HG03342 (cell line): ENCODE data around the gene ATP6V0E1.
A peak's percentile ranks its signal among the peaks of the same experiment; 100 is the strongest.

ENCODE experiments used
- ATAC-seq: cut with Tn5 transposase; IDR thresholded peaks from one replicate; pipeline ENCODE4 v1.9.1; 2021; ENCODE audit warnings: mild to moderate bottlenecking, moderate library complexity; ENCODE audit not compliant: unreplicated experiment

Gene ATP6V0E1

DNA sequence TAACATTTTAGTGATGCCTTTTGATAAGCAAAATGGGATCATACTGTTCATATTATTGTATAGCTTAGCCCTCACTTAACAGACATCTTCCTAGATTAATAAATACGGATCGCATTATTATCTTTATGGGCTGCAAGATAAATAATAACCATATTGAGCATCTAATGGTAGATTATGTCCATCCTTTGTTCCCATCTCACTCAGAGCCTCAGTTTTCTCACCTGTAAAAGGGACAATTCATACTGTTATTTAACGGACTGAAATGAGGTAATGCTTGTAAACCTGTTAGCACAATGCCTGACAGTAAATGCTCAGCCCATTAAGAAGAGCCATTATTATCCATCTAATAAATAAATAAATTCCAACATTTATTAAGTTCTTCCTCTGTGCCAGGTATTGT is 27.3 kb upstream of the ATP6V0E1 start:
- ATAC-seq, result no peak

DNA sequence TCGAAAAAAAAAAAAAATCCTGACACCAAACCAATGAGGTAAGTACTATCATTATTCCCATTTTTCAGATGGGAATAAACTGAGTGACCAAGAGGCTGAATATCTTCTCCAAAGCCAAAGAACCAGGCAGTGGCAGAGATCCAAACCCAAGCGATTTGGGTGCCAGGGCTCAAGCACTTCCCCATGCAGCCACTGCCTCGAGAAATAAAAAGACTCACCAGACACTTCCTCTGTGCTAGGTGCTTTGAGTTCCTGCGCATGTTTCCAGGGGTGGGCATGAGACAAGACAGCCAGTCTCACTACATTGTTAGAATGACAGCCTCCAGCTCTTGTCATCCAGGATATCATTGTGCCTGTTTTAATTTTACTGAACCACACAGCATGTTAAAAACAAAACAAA is 26.6 kb upstream of the ATP6V0E1 start:
- no peak for ATAC-seq

- ATAC-seq, result no peak
Measured at GRCh38 chr5:172957458-172957857, 26.1 kb upstream of the ATP6V0E1 start.

DNA sequence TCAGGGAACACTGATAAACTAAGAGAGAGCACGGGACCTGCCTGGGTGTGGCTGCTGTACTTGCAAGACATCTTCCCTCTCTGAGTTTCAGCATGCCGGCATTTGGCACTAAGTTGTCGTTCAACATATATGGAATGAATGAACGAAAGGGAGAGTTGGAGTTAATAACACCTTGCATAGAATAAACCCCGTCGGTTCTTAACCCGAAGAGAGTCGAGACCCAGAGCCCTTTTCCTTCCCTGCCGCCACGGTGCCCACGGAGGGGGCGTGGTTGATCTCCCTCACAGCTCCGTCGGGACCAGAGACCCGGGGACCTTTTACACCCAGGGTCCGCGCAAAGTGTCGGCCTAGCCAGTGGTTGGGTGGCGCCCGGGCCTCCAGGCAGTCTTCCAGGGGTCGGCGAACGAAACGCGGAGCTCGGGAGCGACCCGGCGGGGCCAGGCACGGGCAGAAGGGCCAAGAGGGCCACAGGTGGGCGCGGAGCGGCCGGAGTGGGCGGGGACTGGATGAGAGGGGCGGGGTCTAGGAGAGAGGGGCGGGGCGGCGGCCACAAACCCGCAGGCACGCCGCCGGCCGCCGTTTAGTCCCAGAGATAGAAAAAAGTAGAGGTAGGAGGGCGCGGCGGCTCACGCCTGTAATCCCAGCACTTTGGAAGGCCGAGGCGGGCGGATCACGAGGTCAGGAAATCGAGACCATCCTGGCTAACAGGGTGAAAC is 25.1 kb upstream of the ATP6V0E1 start:
- ATAC-seq, result peak; percentile 55

DNA sequence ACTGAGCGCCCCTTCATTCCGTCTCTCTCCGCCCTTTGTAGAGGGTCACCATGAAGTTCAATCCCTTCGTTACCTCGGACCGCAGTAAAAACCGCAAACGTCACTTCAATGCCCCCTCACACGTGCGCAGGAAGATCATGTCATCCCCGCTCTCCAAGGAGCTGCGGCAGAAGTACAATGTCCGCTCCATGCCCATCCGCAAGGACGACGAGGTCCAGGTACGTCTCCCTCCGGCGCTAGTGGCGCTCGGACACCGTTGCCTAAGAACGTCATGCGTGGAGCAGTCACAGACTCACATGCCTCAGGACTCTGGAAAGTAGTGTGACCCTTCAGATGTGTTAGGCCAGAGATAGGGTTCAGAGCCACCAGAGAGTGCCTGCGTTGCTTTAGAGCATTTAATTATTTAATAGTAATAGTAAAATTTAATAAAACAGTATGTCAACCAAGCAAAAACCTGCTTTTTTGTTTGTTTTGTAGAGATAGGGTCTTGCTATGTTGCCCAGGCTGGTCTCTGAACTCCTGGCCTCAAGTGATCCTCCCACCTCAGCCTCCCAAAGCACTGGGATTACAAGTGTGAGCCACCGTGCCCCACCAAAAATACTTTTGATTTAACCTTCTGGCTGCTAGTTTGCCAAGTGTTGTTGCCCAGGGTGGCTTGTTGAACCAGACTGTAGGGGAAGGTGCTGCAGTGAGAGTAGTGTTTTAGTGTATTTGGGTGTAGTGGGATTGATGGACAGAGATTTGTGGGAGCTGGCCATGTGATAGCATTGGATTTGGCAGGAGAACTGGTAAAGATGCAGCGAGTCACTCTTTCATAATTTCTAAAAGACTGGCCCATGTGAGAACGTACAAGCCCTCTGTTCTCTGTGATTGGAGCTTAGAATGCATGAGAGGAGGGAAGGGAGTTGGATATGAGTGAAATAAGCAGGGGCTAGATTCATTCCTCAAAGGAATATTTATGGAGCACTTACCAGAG is 23.5 kb upstream of the ATP6V0E1 start:
- no peak for ATAC-seq

DNA sequence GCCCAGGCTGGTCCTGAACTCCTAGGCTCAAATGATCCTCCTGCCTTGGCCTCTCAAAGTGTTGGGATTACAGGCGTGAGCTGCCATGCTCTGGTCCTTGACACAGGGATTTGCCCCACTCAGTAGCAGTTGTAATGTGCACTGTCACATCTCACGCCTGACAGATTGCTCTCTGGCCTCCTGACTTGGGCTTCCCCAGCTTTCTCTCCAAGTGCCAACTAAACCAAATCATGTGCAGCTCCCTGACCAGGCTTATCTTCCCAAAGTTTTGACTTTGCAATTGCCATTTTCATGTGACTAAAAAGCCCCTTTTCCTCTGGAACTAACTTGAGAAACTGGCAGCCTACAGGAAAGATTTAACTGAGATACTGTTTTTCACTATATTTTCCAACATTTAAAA is 13.7 kb upstream of the ATP6V0E1 start:
- no peak for ATAC-seq

- no peak for ATAC-seq
Measured at GRCh38 chr5:172971482-172971881, 12.1 kb upstream of the ATP6V0E1 start.

GRCh38 chr5:172972552-172972951 is 11.0 kb upstream of the ATP6V0E1 start:
- ATAC-seq, result no peak

GRCh38 chr5:172973127-172973916 is 10.2 kb upstream of the ATP6V0E1 start:
- no peak for ATAC-seq

GRCh38 chr5:172973931-172974330 is 9.6 kb upstream of the ATP6V0E1 start:
- ATAC-seq, result no peak

DNA sequence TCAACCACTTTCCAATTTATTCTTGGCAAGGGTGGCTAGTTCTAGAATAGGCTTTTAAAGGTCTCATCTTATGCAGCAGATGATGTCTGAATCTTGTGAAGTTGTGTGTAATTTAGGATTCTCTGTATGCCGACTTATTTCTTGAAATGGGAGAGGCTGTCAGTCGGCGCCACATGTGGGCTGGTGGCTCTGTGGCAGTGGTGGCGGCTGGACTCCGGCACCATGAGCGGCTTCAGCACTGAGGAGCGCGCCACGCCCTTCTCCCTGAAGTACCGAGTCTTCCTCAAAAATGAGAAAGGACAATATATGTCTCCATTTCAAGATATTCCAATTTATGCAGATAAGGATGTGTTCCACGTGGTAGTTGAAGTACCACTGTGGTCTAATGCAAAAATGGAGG is 8.3 kb upstream of the ATP6V0E1 start:
- no peak for ATAC-seq

- ATAC-seq, result no peak
Measured at GRCh38 chr5:172979778-172980177, 3.8 kb upstream of the ATP6V0E1 start.

DNA sequence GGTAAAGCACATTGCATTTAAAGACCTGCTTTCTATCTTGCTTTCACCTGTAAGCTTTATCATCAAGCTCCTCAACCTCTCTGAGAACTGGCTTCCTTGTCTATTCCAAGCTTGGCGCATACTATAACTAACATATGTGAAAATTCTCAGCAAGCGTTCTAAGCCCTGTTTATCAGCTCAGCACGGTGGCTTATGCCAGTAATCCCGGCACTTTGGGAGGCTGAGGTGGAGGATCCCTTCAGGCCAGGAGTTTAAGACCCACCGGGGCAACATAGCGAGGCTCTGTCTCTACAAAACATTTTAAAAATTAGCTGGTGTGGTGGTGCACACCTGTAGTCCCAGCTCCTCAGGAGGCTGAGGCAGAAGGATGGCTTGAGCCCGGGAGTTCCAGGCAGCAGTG is 1.6 kb upstream of the ATP6V0E1 start:
- no peak for ATAC-seq

DNA sequence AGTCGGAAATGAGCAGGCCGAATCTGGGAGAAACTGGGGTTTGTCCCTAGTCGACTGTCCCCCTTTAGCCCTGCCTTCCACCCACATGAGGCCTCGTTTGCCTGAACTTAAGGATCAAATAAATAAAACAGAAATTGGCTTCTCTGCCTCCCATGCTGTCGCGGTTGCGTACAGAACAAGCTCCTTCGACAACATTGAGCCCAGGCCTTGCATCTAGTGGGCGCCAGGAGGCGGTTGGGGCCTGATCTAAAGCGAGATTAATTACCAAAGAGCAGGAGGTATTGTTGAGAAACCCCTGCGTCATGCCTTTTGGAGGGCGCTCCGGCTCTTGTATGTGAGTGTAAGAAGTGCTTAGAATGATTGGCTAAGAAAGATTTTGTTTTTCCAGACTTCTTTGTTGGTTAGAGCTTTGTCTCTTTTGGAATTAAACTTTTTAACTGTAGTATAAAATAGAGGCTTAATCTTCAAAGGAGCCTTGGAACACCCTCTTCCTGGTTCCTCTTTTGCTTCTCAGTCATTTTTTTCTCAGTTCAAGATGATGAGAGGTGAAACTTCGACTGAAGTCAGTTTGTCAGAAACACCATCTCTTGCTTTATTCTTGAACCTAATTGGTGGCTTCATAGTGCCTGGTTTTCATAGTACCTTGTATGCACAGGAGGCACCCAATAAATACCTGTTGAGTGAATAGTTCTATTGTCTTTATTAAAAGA is 828 bp downstream of the ATP6V0E1 start:
- ATAC-seq, result peak; percentile 64

DNA sequence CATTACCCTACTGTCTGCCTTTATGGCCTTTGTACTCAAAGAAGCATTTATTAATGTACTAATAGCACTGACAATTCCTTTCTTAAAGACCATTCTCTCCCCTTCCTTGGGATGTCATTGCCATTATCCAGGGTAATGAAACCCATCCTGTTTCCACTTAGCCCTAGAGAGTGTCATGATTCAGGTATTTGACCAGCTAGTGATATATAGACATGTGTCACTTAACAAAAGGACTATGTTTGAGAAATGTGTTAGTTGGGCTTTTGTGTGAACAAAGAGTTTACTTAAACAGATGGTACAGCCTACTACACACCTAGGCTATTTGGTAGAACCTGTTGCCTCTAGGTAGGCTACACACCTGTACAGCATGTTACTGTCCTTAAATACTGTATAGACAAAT is 2.0 kb downstream of the ATP6V0E1 start:
- ATAC-seq, result no peak

DNA sequence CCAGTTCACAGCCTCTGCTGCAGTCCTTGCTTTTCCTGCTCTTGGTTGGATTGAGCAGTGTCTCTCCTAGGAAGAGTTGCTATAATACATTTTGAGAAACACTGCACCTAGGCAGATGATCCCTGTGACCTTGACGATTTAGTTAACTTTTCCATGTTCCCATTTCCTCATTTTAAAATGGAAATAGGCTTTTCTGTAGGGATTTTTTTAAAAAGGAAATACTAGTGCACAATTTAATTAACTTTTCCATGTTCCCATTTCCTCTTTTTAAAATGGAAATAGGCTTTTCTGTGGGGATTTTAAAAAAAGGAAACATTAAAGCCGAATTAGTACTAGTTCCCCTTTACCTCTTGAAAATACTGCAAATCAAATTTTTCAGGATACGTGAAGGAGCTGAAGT is 4.7 kb downstream of the ATP6V0E1 start:
- no peak for ATAC-seq

GRCh38 chr5:172990776-172991175 is 7.2 kb downstream of the ATP6V0E1 start:
- ATAC-seq, result no peak

DNA sequence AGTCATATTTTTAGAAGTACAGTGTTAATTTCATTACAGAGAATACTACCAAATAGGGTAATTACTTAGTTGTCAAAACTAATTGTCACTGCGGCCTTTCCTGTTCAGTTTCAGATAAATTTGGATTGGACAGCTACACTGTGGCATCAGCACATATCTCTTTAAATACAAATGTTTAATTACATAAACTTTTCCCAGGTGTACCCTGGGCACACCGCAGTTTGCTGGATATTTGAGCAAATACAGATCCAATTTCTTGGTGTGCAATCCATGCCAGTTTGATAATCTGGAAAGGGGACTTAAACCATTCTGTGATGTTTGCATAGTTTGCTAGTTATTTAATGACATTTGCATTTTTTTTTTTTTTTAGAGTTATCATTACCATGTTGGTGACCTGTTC is 10.8 kb downstream of the ATP6V0E1 start:
- no peak for ATAC-seq

GRCh38 chr5:172999372-172999973 is 15.9 kb downstream of the ATP6V0E1 start:
- no peak for ATAC-seq

GRCh38 chr5:172999974-173000373 is 16.4 kb downstream of the ATP6V0E1 start:
- ATAC-seq, result no peak
